Stimulated activated CD4-positive, alpha-beta T cell treated with anti-CD3 and anti-CD28 coated beads, Interleukin-1b, Interleukin-23, amount 100 ng/mL, for 48 hours (primary cell): ENCODE data around the gene ZNF579.

Source experiments
- DNase-seq: peaks from one replicate; pipeline ENCODE4 v3.0.0-alpha.2; 2020

The ZNF579 gene

DNA sequence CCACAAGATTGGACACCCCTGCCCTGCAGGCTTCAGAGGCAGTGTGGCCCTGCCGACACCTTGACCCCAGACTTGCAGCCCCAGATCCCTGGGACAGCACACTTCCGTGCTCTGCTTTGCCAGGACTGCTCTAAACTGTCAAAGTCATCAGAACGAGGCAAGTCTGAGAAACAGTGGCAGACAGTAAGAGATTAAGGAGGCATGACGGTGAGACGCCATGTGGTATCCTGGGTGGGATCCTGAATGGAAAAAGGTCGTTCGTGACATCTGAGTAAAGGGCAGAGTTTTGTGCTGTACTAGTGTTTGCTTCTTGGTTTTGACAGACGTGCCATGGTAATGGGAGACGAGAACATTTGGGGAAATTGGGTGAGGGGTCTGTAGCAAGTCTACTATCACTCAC lies 13.8 kb downstream of the ZNF579 start:
- DNase-seq, result no peak

DNA sequence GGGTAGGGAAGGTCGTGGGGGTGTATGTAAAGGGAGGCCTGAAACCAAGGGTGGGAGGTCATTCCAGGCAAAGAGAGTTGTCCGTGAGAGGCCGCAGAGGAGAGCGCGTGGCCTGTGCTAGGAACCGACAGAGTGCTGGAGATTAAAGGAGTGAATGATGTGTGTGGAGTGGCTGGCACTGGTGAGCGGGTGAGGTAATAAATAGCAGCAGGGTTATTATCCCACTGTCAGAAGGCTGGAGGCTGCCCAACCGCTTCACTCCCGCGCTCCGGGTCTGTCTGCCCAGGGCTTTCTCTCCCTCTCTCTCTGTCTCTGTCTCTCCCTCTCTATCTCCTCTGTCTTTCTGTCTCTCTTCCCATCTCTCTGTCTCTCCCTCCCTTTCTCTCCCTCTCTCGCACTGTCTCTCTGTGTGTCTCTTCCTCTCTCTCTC lies 17.4 kb downstream of the ZNF579 start:
- no peak for DNase-seq

DNA sequence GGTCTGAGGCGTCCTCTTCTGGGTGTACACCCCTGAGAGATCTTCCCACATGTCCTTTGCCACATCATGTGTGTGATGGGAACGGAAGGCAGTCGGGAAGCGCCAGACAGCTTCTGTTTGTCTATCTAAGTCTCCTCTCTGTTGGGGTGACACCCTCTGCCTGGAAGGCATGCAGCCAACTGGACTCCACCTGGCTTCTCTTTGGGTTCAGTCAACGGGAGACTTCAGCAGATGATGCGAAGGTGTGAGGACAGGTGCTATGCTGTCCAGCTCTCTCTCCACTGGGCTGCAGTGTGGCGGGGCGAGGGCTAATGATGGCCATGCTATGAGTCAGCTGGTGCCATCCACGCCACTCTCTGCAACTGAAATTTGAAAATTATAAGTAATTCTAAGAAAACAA lies 21.0 kb downstream of the ZNF579 start:
- DNase-seq, result no peak

DNA sequence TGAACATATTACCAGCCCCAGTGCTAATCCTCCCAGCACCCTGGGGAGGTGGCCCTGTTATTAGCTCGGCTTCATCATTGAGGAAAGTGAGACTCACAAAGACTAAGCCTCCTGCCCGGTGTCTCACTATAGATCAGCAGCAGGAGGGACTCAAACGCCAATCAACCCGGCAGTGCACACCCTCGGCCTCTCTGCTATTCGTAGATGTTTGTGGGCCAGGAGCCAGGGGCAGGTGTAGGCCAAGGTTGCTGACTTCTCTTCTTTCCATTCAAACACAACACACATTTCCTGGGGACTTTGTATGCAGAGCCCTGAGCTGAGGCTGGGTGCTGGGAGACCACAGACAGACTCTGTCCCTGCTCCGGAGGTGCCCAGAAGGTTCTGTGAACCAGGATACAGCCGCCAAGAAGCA lies 25.9 kb downstream of the ZNF579 start:
- DNase-seq, result no peak

DNA sequence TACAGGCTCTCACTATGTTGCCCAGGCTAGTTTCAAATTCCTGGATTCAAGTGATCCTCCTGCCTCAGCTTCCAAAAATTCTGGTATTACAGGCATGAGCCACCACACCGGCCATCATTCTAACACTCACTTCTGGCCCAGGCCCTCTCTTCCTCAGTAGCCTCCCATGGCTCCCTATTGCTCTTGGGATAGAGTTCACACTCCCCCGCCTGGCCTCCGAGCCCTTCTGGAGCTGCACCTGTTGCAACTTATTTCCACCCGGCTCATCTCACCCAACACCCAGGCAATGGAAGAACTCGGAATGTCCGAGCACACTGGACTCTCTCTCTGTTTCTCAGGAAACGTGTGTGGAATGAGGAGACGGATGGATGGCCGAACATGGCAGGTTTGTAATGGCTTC lies 26.3 kb downstream of the ZNF579 start:
- DNase-seq, result no peak

DNA sequence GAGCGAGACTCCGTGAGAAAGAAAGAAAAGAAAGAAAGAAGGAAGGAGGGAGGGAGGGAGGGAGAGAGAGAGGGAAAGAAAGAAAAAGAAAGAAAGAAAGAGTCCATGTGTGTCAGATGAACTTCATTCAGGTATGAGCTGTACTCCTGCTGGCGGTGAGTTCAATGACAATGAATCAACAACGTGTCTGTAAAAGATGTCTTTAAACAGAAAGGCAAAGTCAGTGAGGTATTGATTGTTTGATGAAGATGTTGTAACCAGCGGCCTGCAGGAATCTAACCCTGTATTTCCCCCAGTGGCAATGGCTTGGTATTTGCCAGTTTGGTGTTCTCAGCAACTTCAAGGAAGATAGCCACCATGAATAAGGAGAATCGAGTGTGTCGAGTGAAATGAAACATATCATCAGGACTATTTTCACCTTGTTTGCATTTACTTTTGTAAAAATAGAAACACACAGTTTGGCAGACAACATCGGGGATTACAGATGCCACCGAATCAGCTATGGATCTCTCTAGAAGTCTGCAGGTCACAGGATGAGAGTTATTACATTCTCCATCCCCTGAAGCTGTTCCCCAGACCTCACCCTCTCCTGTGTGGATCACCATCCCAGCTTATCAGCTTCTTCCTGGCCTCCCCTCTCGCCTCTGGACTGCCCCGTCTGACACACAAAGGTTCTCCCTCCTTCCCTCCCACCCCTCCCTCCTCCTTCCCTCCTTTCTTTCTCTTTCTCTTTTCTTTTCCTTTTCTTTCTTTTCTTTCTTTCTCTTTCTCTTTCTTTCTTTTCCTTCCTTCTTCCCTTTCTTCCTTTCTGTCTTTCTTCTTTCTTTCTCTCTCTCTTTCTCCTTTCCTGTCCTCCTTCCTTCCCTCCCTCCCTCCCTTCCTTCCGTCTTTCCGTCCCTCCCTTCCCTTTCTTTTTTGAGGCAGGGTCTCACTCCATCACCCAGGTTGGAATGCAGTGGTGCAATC lies 27.1 kb downstream of the ZNF579 start:
- DNase-seq, result no peak

DNA sequence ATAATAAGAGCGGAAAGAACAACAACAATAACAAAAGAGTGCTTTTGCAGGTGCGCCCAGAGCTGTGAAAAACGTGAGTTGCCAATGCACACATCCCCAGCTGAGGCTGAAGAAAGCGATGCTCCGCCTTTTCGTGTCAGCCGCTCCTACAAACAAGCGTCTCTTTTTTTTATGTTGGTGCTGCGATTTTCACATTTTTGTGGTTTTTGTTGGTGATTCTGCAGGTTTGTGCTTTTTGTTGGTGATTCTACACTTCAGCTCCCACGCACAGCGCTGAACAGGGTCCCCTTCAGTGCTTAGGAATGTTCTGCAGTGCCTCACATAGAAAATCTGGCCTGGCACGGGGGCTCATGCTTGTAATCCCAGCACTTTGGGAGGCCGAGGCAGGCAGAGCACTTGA lies 28.0 kb downstream of the ZNF579 start:
- no peak for DNase-seq

- DNase-seq, result no peak
Measured at GRCh38 chr19:55552206-55552605, 28.4 kb downstream of the ZNF579 start.

GRCh38 chr19:55550321-55550650 lies 30.4 kb downstream of the ZNF579 start:
- DNase-seq, result no peak

DNA sequence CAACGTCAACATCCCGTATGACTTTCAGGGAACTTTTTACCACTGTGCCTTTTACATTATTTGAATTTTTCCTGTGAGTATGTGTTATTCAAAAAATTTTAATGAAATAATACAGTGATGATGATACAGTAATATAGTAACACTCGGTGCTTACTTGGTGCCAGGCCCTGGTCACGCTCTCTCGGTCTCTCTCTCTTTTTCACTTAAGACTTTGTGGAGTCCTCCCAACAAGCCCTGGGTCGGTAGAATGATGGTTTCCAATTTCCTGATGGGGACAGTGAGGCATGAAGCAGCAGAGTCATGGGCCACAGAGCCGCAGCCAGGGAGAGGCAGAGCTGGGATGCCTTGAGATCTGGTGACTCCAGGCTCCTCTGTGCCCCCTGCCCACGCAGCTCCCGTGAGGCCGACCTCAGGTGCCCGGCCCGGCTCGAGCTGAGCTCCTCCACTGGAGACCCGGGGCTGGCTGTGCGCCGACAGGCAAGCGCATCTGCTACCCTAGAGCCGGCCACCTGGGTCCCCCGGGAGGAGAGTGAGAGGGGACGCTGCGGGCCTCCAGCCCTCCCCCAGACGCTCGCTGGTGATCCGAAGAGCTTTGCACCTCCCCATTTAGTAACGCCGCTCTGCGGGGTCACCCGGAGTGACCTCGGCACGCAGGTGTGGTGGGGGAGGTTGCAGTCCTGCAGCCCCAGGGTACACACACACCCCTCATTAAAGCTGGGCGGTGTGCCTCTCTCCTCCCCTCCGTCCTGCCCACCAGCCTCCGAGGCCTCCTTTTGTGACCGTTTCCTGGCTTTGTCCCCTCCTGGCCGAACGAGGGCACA lies 30.9 kb downstream of the ZNF579 start:
- DNase-seq, result no peak

- DNase-seq, result no peak
Measured at GRCh38 chr19:55546822-55547614, 33.6 kb downstream of the ZNF579 start.

DNA sequence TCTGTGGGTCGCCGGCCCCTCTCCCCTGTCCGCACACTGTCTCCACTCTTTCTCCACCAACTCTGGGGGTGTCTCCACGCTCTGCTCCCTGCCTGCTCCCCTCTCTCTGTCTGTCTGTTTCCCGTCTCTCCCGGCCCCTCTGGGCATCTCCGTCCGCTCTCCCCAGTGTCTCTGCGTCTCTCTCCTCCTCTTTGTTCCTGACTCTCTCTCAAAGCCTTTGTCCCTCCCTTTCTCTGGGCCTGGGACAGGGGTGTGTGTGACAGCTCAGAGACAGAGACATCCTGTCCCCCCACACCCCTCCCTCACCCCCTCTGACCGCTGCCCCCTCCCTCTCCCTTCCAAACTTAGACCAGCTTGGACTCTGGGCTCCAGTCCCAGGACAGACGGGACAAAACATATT lies 34.6 kb downstream of the ZNF579 start:
- no peak for DNase-seq

DNA sequence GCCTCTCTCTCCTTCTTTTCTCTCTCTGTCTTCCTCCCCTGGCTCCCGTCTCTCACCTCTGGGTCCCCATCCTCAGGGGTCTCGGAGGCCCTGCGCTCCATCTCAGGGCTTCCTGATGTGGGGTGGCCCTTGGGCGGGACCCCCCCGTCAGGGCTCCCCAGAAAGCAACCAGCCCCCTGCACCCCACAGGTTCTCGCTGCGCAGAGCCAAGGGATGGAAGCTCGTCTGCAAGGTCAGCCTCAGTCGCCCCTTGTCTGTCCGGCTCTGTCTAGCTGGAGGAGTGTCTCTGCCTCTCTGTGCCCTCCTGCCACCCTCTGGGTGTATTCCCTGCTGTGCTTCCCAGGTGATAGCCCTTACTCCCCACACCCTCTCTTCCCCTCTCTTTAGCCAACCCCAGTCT lies 35.2 kb downstream of the ZNF579 start, which contains the start of gene SBK3:
Gene SBK3, minus strand, starts transcription at position 101 of the 400 bp plus-strand sequence. Its CDS starts 0 bp downstream, at position 101.
- no peak for DNase-seq

DNA sequence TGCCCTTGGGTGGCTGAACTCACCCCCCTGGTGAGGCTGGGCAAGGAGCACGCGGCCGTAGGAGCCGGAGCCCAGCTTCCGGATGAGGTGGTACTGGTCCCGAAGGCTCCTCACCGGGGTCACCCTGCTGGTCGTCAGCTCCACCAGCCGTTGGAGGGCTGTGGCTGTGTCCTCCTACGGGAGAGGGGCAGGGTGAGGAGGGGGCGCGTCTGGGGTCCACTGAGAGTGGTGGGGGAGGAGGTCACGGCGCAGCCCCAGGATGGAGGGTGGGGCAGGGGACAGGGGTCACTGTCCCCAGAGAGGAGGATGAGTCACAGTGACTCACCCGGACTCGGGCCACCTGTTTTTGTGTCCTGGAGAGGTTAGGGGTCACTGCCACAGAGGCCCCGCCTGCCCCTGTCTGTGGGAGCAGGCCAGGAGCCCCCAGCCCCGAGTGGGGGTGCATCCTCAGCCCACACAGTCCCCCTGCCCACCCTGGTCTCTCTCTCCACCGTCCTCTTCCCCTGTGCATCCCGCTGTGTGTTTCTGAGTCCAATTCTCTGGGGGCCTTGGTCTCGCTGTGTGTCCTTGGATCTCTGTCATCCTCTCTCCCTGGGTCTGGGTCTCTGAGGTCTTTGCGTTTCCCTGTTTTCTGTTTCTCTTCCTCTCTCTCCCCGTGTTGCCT lies 35.7 kb downstream of the ZNF579 start:
- no peak for DNase-seq

GRCh38 chr19:55544014-55544413 lies 36.6 kb downstream of the ZNF579 start:
- DNase-seq, result no peak

GRCh38 chr19:55543567-55543966 lies 37.1 kb downstream of the ZNF579 start:
- no peak for DNase-seq

DNA sequence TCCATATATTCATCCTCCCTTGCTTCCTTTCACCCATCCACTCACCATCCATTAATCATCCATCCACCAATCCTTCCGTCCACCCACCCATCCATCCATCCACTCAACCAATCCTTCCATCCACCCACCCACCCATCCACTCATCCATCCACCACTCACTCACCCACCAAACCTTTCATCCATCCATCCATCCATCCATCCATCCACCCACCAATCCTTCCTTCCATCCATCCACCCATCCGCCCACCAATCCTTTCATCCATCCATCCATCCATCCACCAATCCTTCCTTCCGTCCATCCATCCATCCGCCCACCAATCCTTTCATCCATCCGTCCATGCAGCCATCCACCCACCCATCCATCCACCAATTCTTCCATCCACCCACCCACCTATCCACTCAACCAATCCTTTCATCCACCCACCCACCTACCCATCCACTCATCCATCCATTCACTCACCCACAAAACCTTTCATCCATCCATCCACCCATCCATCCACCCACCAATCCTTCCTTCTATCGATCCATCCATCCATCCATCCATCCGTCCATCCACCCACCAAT lies 38.3 kb downstream of the ZNF579 start:
- no peak for DNase-seq

- no peak for DNase-seq
Measured at GRCh38 chr19:55541091-55541490, 39.6 kb downstream of the ZNF579 start.

GRCh38 chr19:55540619-55541018 lies 40.0 kb downstream of the ZNF579 start:
- no peak for DNase-seq

- no peak for DNase-seq
Measured at GRCh38 chr19:55539090-55539984, 41.3 kb downstream of the ZNF579 start.

GRCh38 chr19:55538132-55538531 lies 42.5 kb downstream of the ZNF579 start:
- DNase-seq, result no peak
